ENCODE data around the gene PAX2.
A peak's percentile ranks its signal among the peaks of the same experiment; 100 is the strongest.

Gene PAX2

GRCh38 chr10:100728928-100729861 is 16.2 kb upstream of the PAX2 start (continued):
- TF ChIP-seq CSRNP3 (CRISPR knock-in tag; IDR thresholded peaks at IDR 0.05), result no peak

GRCh38 chr10:100729862-100730724 is 15.3 kb upstream of the PAX2 start:
- ATAC-seq, result peak; percentile 6; the same call in 2 of the 3 replicates
- no peak for TF ChIP-seq POU6F1 (CRISPR knock-in tag; IDR thresholded peaks at IDR 0.05; ENCODE audit: borderline replicate concordance, low read depth)
- TF ChIP-seq SNAI2 (CRISPR knock-in tag; IDR thresholded peaks at IDR 0.05), result no peak
- no peak for TF ChIP-seq PATZ1 (CRISPR knock-in tag; IDR thresholded peaks at IDR 0.05; ENCODE audit: borderline replicate concordance)
- no peak for TF ChIP-seq TSHZ2 (CRISPR knock-in tag; IDR thresholded peaks at IDR 0.05)
- no peak for TF ChIP-seq PPARA (CRISPR knock-in tag; IDR thresholded peaks at IDR 0.05; ENCODE audit: borderline replicate concordance)
- TF ChIP-seq ZC3H10 (CRISPR knock-in tag; IDR thresholded peaks at IDR 0.05), result no peak
- no peak for TF ChIP-seq CSDC2 (CRISPR knock-in tag; IDR thresholded peaks at IDR 0.05)
- no peak for TF ChIP-seq RARB (CRISPR knock-in tag; IDR thresholded peaks at IDR 0.05)
- no peak for TF ChIP-seq ESRRG (CRISPR knock-in tag; IDR thresholded peaks at IDR 0.05)
- TF ChIP-seq TCF4 (CRISPR knock-in tag; IDR thresholded peaks at IDR 0.05; ENCODE audit: borderline replicate concordance), result no peak
- no peak for TF ChIP-seq BACH2 (CRISPR knock-in tag; IDR thresholded peaks at IDR 0.05; ENCODE audit: borderline replicate concordance)
- TF ChIP-seq ISL1 (CRISPR knock-in tag; IDR thresholded peaks at IDR 0.05), result no peak
- TF ChIP-seq ZFP30 (CRISPR knock-in tag; IDR thresholded peaks at IDR 0.05), result no peak
- no peak for TF ChIP-seq CREB5 (CRISPR knock-in tag; IDR thresholded peaks at IDR 0.05; ENCODE audit: low read depth)
- no peak for TF ChIP-seq OSR1 (CRISPR knock-in tag; IDR thresholded peaks at IDR 0.05)

GRCh38 chr10:100730725-100731406 is 14.5 kb upstream of the PAX2 start:
- no peak for ATAC-seq
- no peak for TF ChIP-seq GLIS3 (CRISPR knock-in tag; IDR thresholded peaks at IDR 0.05)
- no peak for TF ChIP-seq TCF4 (CRISPR knock-in tag; IDR thresholded peaks at IDR 0.05; ENCODE audit: borderline replicate concordance)
- no peak for TF ChIP-seq ESRRG (CRISPR knock-in tag; IDR thresholded peaks at IDR 0.05)
- no peak for TF ChIP-seq CSRNP3 (CRISPR knock-in tag; IDR thresholded peaks at IDR 0.05)
- TF ChIP-seq ISL1 (CRISPR knock-in tag; IDR thresholded peaks at IDR 0.05), result no peak
- no peak for TF ChIP-seq ZFP3 (CRISPR knock-in tag; IDR thresholded peaks at IDR 0.05)
- TF ChIP-seq TSHZ2 (CRISPR knock-in tag; IDR thresholded peaks at IDR 0.05), result no peak
- no peak for TF ChIP-seq SNAI2 (CRISPR knock-in tag; IDR thresholded peaks at IDR 0.05)

Measured in SK-N-SH treated with all-trans-retinoic acid at 6 μM for 48 hours (cell line).